Thymus (tissue), 11 donors: Measurements from ENCODE around the gene YJU2. TPM values are rescaled to one million over a fixed set of nuclear protein-coding genes. Genes with fewer than 3 reads are reported as not detected.
"Not testable (repeated sequence)": the region's sequence is repeated elsewhere in the genome, so short reads cannot be mapped to it uniquely, and the experiment has no call there.

Experiments used
- DNase-seq, 9 donors: peaks; one replicate each; pipeline ENCODE4 v3.0.0-alpha.2; 2013; ENCODE audit warnings: low spot score in 9 of 9, low read depth in 6 of 9, missing footprints in 1 of 9
- H3K27ac ChIP-seq, 2 donors: one replicate each; pipeline ENCODE4 v1.5.1; 2013; ENCODE audit warnings: control low read depth in 1 of 2, low read depth in 1 of 2, low read length in 1 of 2, mild to moderate bottlenecking in 1 of 2, moderate library complexity in 1 of 2
- H3K27me3 ChIP-seq, 2 donors: one replicate each; pipeline ENCODE4 v1.5.1; 2013; ENCODE audit warnings: low read length in 1 of 2; ENCODE audit not compliant: control insufficient read depth in 2 of 2, insufficient read depth in 1 of 2
- H3K36me3 ChIP-seq, 2 donors: one replicate each; pipeline ENCODE4 v1.5.1; 2013; ENCODE audit warnings: low read length in 1 of 2, mild to moderate bottlenecking in 1 of 2, moderate library complexity in 1 of 2; ENCODE audit not compliant: control insufficient read depth in 2 of 2, insufficient read depth in 2 of 2
- H3K4me1 ChIP-seq, 2 donors: one replicate each; pipeline ENCODE4 v1.5.1; 2013; ENCODE audit warnings: low read length in 2 of 2; ENCODE audit not compliant: control insufficient read depth in 2 of 2, insufficient read depth in 2 of 2
- H3K4me3 ChIP-seq, 2 donors: one replicate each; pipeline ENCODE4 v1.5.1; 2013; ENCODE audit warnings: low read length in 2 of 2, control low read depth in 1 of 2, mild to moderate bottlenecking in 1 of 2
- H3K9me3 ChIP-seq, 2 donors: one replicate each; pipeline ENCODE4 v1.5.1; 2013; ENCODE audit warnings: low read length in 1 of 2, mild to moderate bottlenecking in 1 of 2; ENCODE audit not compliant: control insufficient read depth in 2 of 2, insufficient read depth in 1 of 2
- WGBS: extraction: QIAGEN DNeasy Blood & Tissue Kit; methylation state at CpG from one replicate; pipeline ENCODE4 v1.1.7; 2013; 5-methylcytosine and 5-hydroxymethylcytosine counted together
- polyA plus RNA-seq: library from polyadenylated mRNA; stranded (reverse); fragments of 200-250 nt; gene quantifications from one replicate; pipeline ENCODE4 v1.2.3, GENCODE V29; 2013
- total RNA-seq: library from RNA; stranded (reverse); fragments of 120-200 nt; gene quantifications from one replicate; pipeline ENCODE4 v1.2.4, GENCODE V29; 2013
- donor health status: healthy.

The YJU2 gene
- total and polyA plus RNA-seq, 2 donors: 22.6 to 26.8 TPM

DNA sequence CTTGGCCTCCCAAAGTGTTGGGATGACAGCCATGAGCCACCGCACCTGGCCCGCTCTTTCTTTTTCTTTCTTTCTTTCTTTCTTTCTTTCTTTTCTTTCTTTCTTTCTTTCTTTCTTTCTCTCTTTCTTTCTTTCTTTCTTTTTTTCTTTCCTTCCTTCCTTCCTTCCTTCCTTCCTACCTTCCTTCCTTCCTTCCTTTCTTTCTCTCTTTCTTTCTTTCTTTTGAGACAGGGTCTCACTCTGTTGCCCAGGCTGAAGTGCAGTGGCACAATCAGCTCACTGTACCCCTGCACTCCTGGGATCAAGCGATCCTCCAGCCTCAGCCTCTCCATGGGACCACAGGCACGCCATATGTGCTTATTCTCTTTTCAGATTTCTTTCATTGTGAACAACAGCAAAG, 39.3 kb downstream of the YJU2 start:
- H3K9me3 ChIP-seq, H3K36me3 ChIP-seq, H3K4me1 ChIP-seq, H3K4me3 ChIP-seq, H3K27ac ChIP-seq, DNase-seq: not testable (repeated sequence)
- WGBS: 96% methylated on average over 4 of the region's 4 CpGs
- peaks cover 0 to 20% of the 10 kb centered on the region in 2 donors for H3K27me3 ChIP-seq

DNA sequence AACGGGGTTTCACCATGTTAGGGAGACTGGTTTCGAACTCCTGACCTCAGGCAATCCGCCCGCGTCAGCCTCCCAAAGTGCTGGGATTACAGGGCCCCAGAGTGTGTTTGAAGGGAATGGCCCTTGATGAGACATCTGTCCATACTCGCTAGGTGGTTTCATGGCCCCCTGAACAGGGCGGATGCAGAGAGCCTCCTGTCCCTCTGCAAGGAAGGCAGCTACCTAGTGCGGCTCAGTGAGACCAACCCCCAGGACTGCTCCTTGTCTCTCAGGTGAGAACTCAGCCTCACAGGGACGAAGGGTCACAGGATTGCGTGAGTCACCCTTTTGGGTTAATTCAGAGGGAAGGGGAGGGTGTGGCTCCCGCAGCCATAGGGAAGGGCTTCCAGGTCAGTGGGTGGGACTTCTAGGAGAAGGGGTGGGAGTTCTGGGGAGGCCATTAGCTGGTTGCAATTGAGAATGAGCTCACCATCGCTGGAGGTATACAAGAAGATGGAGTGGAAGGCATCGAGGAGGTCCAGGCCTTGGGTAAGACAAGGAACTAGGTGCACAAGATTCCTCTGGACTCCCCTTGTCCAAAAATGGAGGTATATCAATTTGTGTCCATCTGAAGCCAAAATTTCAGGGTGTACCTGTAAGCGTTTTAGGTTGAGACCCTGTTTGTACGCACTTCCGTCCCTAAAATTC, 41.4 kb downstream of the YJU2 start:
- no peak for DNase-seq
- 94% methylated on average over 16 of the region's 16 CpGs for WGBS
- Histone ChIP-seq H3K27ac (no peak overlapping the region), H3K27me3 (peaks cover 0 to 7% of the 10 kb centered on the region in 2 donors), H3K36me3 (peaks cover 0 to 11% of the 10 kb centered on the region in 2 donors), H3K9me3 (peaks cover 0 to 4% of the 10 kb centered on the region in 2 donors), H3K4me3 (no peak overlapping the region), H3K4me1 (no peaks in the 10 kb centered on the region)

GRCh38 chr19:4291184-4291732, 44.4 kb downstream of the YJU2 start:
- WGBS: 90% methylated on average over 8 of the region's 8 CpGs
- no peak for DNase-seq
- H3K36me3 ChIP-seq: peaks cover 10 to 27% of the 10 kb centered on the region in 2 donors
- H3K4me3 ChIP-seq: no peak overlapping the region
- H3K27me3 ChIP-seq: no peaks in the 10 kb centered on the region
- H3K9me3 ChIP-seq: peaks cover 0 to 4% of the 10 kb centered on the region in 2 donors
- peaks cover 3 to 4% of the 10 kb centered on the region in 2 donors for H3K4me1 ChIP-seq
- H3K27ac ChIP-seq: no peak overlapping the region

DNA sequence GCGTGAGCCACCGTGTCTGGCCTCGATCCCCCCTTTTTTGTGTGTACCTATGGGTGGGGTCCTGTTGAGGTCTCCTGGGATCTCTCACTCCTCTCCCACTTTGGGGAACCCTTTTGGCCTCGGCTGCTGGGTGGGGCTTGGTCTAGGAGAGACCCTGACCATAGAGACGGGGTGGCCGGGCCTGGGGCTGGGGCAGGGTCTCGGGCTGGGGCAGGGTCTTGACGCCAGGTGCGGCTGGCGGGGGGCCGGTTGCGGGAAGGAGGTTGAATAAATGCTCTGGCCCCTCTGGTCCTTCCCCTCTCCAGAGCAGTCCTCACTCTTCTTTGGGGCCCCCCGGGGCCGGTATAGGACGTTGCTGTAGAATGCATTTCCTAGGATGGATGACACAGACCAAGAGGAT, 45.6 kb downstream of the YJU2 start:
- 96% methylated on average over 15 of the region's 15 CpGs for WGBS
- Histone ChIP-seq H3K4me1 (peaks cover 8 to 16% of the 10 kb centered on the region in 2 donors), H3K9me3 (peaks cover 0 to 4% of the 10 kb centered on the region in 2 donors), H3K36me3 (peaks cover 18 to 27% of the 10 kb centered on the region in 2 donors), H3K4me3 (no peak overlapping the region), H3K27ac (no peak overlapping the region), H3K27me3 (no peaks in the 10 kb centered on the region)
- no peak for DNase-seq

GRCh38 chr19:4294389-4294788, 47.5 kb downstream of the YJU2 start:
- no peaks in the 10 kb centered on the region for H3K27me3 ChIP-seq
- H3K4me3 ChIP-seq: no peak overlapping the region
- no peak for DNase-seq
- no peak overlapping the region for H3K27ac ChIP-seq
- peaks cover 0 to 4% of the 10 kb centered on the region in 2 donors for H3K9me3 ChIP-seq
- 97% methylated on average over 10 of the region's 10 CpGs for WGBS
- H3K4me1 ChIP-seq: peaks cover 21 to 34% of the 10 kb centered on the region in 2 donors
- H3K36me3 ChIP-seq: peaks cover 27 to 37% of the 10 kb centered on the region in 2 donors

DNA sequence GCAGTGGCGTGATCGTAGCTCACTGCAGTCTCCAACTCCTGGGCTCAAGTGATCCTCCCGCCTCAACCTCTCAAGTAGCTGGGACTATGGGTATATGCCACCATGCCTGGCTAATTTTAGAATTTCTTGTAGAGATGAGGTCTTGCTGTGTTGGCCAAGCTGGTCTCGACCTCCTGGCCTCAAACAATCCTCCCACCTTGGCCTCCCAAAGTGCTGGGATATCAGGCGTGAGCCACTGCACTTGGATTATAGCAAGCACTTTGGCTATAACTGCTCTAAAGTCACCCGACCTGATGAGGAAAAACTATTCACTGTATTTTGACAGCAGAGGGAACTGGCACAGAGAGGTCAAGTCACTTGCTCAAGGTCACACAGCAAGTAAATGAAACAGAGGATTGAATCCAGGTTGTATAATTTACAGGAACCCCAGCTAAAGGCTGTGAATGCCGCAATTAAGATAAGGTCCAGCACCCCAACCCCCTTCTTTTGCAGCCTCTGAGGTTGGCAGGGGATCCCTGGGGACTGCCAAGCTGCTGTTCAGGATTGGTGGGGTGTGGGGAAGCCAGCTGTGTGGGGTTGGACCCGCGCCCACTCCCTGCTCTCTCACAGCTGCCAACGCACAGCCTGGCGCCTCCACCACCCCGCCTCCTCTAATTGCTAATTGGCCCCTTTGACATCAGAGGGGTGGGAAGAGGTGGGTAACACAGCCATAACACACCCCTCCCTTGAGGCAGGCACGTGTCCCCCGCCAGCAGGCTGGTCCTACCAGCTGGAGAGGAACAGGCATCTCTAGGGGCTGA, 49.3 kb downstream of the YJU2 start:
- no peaks in the 10 kb centered on the region for H3K27me3 ChIP-seq
- no peak overlapping the region for H3K4me3 ChIP-seq
- WGBS: 57% methylated on average over 14 of the region's 14 CpGs
- peak overlapping the region; percentile 19 to 42 for H3K27ac ChIP-seq
- H3K9me3 ChIP-seq: no peaks in the 10 kb centered on the region
- H3K36me3 ChIP-seq: peaks cover 27 to 37% of the 10 kb centered on the region in 2 donors
- DNase-seq: peak in 5 of 9 donors; percentile 33 to 75 (median 46)
- H3K4me1 ChIP-seq: peaks cover 24 to 49% of the 10 kb centered on the region in 2 donors

DNA sequence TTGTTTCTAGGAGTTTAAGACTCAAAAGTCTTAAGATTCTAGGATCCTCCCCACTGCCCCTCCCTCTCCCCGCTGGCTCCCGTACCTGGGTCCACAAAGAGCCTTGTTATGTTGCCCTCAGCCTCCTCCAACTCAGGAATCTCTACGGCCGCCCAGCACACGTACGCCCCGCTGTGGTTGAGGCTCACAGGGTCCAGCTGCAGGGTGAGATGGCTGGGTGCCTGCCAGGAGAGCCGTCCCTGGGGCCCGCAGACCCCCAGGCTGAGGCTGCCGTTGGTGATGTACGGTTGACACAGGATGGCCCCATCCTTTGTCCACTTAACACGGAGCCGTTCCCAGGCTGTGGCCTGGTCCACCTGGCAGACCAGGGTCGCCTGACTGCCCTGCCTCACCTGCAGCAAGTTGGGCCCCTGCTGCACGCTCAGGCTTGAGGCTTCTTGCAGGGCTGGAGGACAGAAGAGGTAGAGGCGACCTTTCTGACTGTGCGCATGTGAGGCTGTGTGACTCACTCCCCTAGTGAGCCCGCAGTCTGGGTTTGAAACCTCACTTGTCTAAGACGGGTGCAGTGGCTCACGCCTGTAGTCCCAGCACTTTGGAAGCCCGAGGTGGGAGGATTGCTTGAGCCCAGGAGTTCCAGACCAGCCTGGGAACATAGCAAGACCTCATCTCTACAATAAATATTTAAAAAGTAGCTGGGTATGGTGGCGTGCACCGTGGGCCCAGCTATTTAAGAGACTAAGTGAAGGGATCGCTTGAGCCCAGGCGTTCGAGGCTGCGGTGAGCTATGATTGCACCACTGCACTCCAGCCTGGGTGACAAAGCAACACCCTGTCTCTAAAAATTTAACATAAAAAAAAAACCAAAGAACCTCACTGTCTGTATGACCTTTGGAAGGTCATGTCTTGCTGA, 51.3 kb downstream of the YJU2 start:
- no peaks in the 10 kb centered on the region for H3K27me3 ChIP-seq
- H3K27ac ChIP-seq: peak overlapping the region in 1 of 2 donors; percentile 59
- H3K9me3 ChIP-seq: no peaks in the 10 kb centered on the region
- no peak overlapping the region for H3K4me3 ChIP-seq
- no peak for DNase-seq
- 91% methylated on average over 27 of the region's 27 CpGs for WGBS
- H3K4me1 ChIP-seq: peaks cover 28 to 68% of the 10 kb centered on the region in 2 donors
- peaks cover 26 to 27% of the 10 kb centered on the region in 2 donors for H3K36me3 ChIP-seq

DNA sequence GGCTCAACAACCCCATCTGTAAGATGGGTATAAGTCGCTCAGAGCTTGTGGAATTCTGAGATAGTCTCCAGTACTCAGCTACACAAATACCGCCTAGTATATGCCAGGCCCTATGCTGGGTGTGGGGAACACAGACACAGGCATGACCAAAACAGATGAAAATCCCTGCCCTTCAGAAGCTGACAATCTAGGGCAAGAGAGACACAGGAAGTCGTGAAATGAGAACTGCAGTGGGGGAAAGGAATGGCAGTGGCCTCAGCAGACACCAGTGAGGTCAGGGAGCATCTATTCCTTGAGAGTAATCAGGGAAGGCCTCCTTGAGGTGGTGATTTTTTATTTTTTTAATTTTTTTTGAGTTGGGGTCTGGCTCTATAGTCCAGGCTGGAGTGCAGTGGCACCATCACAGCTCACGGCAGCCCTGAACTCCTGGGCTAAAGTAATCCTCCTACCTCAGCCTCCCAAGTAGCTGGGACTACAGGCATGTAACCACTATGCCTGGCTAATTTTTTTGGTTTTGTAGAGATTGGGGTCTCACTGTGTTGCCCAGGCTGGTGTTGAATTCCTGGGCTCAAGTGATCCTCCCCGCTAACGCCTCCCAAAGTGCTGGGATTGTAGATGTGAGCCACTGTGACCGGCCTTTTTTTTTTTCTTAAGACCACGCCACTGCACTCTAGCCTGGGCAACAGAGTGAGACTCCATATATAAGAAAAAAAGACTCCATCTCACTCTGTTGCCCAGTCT, 52.1 kb downstream of the YJU2 start:
- H3K27me3 ChIP-seq: no peaks in the 10 kb centered on the region
- peaks cover 36 to 76% of the 10 kb centered on the region in 2 donors for H3K4me1 ChIP-seq
- peaks cover 20 to 27% of the 10 kb centered on the region in 2 donors for H3K36me3 ChIP-seq
- no peak overlapping the region for H3K4me3 ChIP-seq
- 90% methylated on average over 8 of the region's 8 CpGs for WGBS
- DNase-seq: peak in 2 of 9 donors; percentile 38 to 57
- H3K27ac ChIP-seq: peak overlapping the region in 1 of 2 donors; percentile 59
- H3K9me3 ChIP-seq: no peaks in the 10 kb centered on the region
